Subcutaneous abdominal adipose tissue (tissue), 5 donors: Measurements from ENCODE around the gene TTLL9.

Experiments used
- H3K27ac ChIP-seq: one replicate; pipeline ENCODE4 v1.7.0; 2013; ENCODE audit warnings: low read depth, mild to moderate bottlenecking, inconsistent platforms, low read length, moderate library complexity
- H3K27me3 ChIP-seq, 5 donors: one replicate each; pipeline ENCODE4 v1.7.0; 2013; ENCODE audit warnings: low read length in 5 of 5, inconsistent platforms in 1 of 5; ENCODE audit not compliant: control insufficient read depth in 5 of 5, insufficient read depth in 4 of 5
- H3K36me3 ChIP-seq, 5 donors: one replicate each; pipeline ENCODE4 v1.7.0; 2013; ENCODE audit warnings: low read length in 5 of 5; ENCODE audit not compliant: control insufficient read depth in 5 of 5, insufficient read depth in 5 of 5
- H3K4me1 ChIP-seq, 5 donors: one replicate each; pipeline ENCODE4 v1.7.0; 2013; ENCODE audit warnings: low read length in 5 of 5, mild to moderate bottlenecking in 3 of 5, moderate library complexity in 1 of 5; ENCODE audit not compliant: control insufficient read depth in 5 of 5, insufficient read depth in 5 of 5
- H3K4me3 ChIP-seq, 5 donors: one replicate each; pipeline ENCODE4 v1.7.0; 2013; ENCODE audit warnings: low read length in 5 of 5, low read depth in 1 of 5
- H3K9ac ChIP-seq, 5 donors: one replicate each; pipeline ENCODE4 v1.7.0; 2013; ENCODE audit warnings: low read length in 5 of 5, mild to moderate bottlenecking in 4 of 5, moderate library complexity in 3 of 5
- H3K9me3 ChIP-seq, 5 donors: one replicate each; pipeline ENCODE4 v1.7.0; 2013; ENCODE audit warnings: low read length in 5 of 5; ENCODE audit not compliant: control insufficient read depth in 5 of 5
- donor health status: healthy.
- donor health status: healthy.
- donor health status: healthy.
- donor health status: healthy.
- donor health status: healthy.

The TTLL9 gene

DNA sequence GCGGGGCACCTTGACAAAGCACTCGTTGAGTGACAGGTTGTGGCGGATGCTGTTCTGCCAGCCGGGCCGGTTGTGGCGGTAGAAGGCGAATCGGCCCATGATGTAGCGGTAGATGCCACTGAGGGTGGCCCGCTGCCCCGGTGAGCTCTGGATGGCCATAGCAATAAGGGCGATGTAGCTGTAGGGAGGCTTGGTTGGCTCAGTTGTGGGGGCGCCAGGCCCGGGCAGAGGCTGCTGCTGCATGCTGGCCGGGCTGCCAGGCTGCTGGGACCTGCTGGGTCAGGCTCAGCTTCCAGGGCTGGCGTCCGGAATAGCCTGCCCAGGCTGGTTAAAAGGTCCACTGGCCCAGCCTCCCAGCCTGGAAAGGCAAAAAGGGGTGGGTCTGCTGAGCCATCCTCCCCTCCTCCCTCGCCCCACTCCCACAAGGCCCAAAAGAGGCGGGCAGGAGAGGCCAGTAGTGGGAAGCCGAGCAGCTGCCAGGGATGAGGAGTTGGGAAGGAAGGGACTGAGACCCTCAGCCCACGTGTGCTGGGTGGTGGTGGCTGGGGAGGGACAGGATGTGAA, 25.1 kb upstream of the TTLL9 start, which contains the start of gene FOXS1:
Gene FOXS1 (minus strand): TSS at position 305 of the 564 bp plus-strand sequence. CDS start 62 bp downstream, at position 243.
- H3K9ac ChIP-seq, result no peak within 1 kb of the TSS
- H3K4me3 ChIP-seq, result peak within 1 kb of the TSS in 3 of 5 donors; percentile 44 to 54 (median 51)
- no peaks in the 10 kb centered on the region for H3K9me3 ChIP-seq
- H3K36me3 ChIP-seq, result no peaks in the 10 kb centered on the region
- peaks cover 10 to 31% (median 26%) of the 10 kb centered on the region in 5 donors for H3K4me1 ChIP-seq
- no peak within 1 kb of the TSS for H3K27ac ChIP-seq
- H3K27me3 ChIP-seq, result peaks cover 14 to 20% (median 16%) of the 10 kb centered on the region in 5 donors

DNA sequence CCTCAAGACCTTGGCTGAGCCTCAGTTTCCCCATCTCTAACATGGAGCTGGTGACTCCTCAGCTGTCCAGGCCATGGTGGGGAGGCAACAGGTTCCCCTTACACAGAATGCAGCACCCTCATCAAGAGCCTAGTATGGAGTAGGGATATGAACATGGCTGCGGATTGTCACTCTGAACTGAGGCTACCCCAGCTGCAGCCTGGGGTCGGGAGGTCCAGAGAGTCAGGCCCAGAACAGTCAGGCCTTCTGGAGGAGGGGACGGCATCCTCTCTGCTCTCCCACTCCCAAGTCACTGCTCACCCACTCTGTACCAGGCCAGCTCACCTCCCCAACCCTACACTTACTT, 23.7 kb upstream of the TTLL9 start:
- Histone ChIP-seq H3K9ac (no peak overlapping the region), H3K4me1 (peaks cover 10 to 26% (median 20%) of the 10 kb centered on the region in 5 donors)

DNA sequence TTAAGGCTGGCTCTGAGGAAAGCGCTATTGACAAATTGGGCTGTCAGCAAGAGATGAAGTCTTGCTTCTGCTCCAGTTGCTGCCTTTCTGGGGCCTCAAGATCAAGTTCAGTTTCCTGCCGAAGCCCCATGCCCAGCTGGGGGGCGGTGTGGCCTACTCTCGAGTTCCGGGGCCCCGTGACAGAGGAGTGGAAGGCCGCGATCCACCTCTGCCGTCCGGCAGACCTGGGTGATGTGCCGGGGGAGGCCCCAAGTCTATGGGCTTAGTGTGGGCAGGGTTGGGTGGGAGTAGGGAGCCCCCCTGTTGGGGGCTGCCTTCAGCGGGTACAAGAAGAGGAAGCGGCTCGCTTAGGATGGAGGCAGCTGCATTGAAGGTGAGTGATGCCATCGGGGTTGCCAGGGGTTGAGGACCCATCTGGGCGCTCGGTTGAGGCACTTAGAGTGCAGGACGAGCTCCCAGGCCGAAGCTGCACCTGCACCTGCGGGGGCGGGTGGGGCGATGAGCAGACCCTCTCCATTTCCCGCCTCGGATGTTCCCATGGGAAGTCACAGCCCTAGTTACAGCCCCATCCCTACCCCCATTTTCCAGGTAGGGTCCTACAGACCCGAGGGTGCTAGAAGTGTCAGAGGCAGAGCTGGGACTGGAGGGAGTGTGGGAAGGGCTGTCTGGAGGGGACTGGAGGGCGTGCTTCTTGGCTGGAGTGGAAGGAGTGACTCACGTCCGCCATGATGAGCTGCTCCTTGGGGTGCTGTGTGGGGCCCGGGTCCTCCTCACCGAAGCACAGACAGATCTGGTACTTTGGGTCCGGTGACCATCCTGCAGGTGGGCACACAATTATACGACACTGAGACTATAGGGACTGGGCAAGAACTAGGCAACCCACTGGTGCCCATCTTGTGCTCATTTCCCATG, 22.1 kb upstream of the TTLL9 start:
- no peaks in the 10 kb centered on the region for H3K9me3 ChIP-seq
- no peaks in the 10 kb centered on the region for H3K36me3 ChIP-seq
- peaks cover 0 to 10% (median 4%) of the 10 kb centered on the region in 5 donors for H3K4me1 ChIP-seq
- peaks cover 16 to 33% (median 27%) of the 10 kb centered on the region in 5 donors for H3K27me3 ChIP-seq
- no peak overlapping the region for H3K9ac ChIP-seq
- no peak overlapping the region for H3K27ac ChIP-seq
- no peak overlapping the region for H3K4me3 ChIP-seq

More for the DNA sequence above, 23.7 kb upstream of the TTLL9 start:
- H3K27ac ChIP-seq, result no peak overlapping the region
- H3K27me3 ChIP-seq, result peaks cover 16 to 33% (median 27%) of the 10 kb centered on the region in 5 donors
- no peaks in the 10 kb centered on the region for H3K9me3 ChIP-seq
- no peak overlapping the region for H3K4me3 ChIP-seq
- no peaks in the 10 kb centered on the region for H3K36me3 ChIP-seq

DNA sequence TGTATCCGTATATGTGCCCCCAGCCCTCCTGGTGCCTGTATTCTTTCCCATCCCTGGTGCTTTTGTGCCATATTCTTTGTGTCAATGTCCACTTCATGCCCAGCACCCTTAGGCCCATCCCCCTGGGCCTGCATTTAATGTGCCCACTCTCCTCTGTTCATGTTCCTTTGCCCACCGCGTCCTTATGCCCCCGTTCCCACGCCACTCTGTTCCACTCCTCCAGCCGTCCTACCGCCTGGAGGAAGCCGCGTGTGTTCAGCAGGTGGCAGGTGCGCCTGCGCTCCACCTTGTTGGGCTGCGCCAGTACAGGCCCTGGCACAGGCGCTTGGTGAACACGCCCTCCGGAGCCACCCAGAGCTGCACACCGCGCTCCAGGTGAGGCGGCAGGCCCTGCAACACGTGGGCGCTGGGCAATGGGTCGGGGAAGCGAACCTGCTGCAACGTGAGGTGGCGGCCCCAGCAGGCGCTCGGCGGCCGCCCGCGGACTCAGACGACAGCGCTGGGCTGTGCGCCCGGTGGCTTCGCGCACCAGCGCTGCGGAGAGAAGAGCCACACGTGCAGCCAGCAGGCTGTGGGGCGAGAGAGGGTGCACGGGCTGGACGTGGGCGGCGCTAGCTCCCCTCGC, 21.0 kb upstream of the TTLL9 start:
- Histone ChIP-seq H3K27me3 (peaks cover 20 to 35% (median 30%) of the 10 kb centered on the region in 5 donors), H3K9me3 (no peaks in the 10 kb centered on the region), H3K9ac (no peak overlapping the region), H3K4me1 (peaks cover 0 to 4% (median 0%) of the 10 kb centered on the region in 5 donors), H3K27ac (no peak overlapping the region), H3K36me3 (no peaks in the 10 kb centered on the region), H3K4me3 (no peak overlapping the region)

DNA sequence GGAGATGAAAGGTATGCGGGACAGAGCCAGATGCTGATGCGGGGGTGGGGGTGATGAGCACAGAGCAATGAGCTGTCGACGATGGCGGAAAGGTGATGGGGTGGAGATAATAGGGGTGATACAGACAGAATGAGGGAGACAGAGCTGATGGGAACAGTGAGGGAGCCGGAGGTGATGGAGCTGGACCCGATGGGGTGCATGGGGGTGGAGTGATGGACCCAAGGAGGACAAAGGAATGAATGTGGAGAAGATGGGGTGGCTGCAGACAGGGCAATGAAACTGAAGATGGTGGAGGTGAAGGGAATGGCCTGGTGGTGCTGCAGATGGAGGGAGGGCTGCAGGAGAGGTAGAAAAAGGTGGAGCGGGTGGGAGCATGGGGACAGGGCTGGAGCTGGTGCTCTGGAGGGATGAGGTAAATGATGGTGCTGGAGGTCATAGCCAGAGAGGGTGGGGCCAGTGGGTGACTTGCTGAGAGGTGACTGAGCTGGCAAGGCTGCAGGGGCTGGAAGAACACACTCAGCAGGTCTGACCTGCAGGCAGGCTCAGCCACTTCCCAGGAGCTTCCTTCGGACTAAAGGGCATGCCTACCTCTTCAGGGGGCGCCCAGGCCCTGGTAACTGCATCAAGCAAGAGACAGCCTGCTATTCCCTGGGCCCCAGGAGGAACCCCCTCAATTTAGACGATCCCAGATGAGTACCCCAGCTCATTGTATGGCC, 19.0 kb upstream of the TTLL9 start:
- no peak overlapping the region for H3K9ac ChIP-seq
- H3K36me3 ChIP-seq, result no peaks in the 10 kb centered on the region
- no peaks in the 10 kb centered on the region for H3K9me3 ChIP-seq
- no peak overlapping the region for H3K4me3 ChIP-seq
- H3K4me1 ChIP-seq, result no peaks in the 10 kb centered on the region
- H3K27me3 ChIP-seq, result peaks cover 20 to 36% (median 31%) of the 10 kb centered on the region in 5 donors
- H3K27ac ChIP-seq, result no peak overlapping the region

DNA sequence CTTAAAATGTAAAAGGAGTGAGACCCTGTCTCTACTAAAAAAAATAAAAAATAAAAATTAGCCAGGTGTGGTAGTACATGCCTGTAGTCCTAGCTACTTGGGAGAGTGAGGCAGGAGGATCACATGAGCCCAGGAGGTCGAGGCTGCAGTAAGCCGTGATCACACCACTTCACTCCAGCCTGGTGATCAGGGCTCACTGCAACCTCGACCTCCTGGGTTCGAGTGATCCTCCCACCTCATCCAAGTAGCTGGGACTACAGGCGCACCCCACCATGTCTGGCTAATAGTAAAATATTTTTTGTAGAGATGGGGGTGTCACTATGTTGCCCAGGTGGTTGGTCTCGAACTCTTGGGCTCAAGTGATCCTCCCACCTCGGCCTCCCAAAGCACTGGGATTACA, 17.0 kb upstream of the TTLL9 start:
- Histone ChIP-seq H3K4me3 (no peak overlapping the region), H3K27me3 (peaks cover 25 to 45% (median 44%) of the 10 kb centered on the region in 5 donors), H3K9me3 (no peaks in the 10 kb centered on the region), H3K27ac (no peak overlapping the region), H3K36me3 (no peaks in the 10 kb centered on the region), H3K9ac (no peak overlapping the region), H3K4me1 (peaks cover 0 to 6% (median under 1%) of the 10 kb centered on the region in 5 donors)

DNA sequence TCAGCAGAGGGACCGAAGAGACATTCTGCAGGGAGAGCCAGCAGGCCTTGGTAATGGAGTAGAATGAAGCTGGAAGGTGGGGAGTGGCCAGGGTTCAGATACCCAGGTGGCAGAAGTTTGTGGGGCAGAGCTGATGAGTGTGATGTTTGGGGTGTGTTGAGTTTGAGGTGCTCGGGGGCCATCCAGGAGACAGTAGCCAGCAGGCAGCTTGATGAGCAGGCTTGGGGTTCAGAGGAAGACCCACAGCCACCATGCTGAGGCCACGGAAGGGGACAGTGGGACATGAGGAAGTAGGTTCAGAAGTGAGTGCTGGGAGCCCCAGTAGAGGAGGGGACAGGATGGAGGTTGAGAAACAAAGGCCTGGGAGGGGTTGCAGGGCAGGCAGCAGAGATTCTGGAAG, 13.9 kb upstream of the TTLL9 start:
- Histone ChIP-seq H3K9me3 (no peaks in the 10 kb centered on the region), H3K27me3 (peaks cover 9 to 36% (median 27%) of the 10 kb centered on the region in 5 donors), H3K27ac (no peak overlapping the region), H3K36me3 (no peaks in the 10 kb centered on the region), H3K4me1 (peaks cover 0 to 37% (median 23%) of the 10 kb centered on the region in 5 donors), H3K4me3 (no peak overlapping the region), H3K9ac (no peak overlapping the region)

DNA sequence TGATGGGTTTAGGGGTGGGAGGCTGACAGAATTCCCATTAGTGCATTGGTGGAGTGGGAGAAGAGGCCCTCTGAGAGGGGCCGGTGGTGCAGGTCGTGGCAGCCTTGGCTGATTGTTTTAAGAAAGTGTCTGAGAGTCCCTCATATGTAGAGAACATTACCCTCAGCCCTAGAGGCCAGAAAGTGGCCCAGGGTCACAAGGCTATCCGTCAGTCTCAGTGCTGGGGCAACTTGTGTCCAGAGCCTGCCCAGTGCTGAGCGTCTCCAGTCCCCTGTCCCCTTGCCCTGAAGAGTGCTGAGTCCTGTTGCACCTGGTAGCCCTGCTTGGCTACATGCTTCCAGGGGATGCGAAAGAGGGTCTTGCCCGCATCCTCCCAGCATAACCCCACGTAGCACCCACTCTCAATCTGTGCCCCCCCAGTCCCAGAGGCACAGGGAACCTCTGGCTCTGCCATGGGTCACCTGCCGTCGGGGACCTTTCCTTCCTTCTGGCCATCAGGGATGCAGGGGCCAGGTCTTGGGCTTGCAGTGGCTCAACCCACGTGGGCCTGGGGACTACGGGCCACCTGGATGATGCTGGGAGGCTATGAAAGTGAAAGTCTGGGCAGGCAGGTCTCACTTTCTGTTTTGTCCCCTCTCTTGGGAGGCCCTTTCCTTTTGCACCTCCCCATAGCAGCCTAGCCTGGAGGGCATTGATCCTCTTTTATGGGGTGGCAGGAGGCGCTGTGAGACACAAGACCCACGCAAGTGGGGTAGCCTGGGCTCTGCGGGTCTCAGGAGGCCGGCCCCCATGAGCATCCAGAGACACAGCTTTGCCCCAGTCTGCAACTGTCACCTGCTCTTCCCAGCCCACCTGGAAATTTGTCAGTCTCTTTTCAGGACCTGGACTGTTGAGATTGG, 12.3 kb upstream of the TTLL9 start:
- peaks cover 8 to 33% (median 24%) of the 10 kb centered on the region in 5 donors for H3K27me3 ChIP-seq
- no peak overlapping the region for H3K9ac ChIP-seq
- H3K4me3 ChIP-seq, result no peak overlapping the region
- no peak overlapping the region for H3K27ac ChIP-seq
- H3K36me3 ChIP-seq, result no peaks in the 10 kb centered on the region
- H3K9me3 ChIP-seq, result no peaks in the 10 kb centered on the region
- H3K4me1 ChIP-seq, result peaks cover 0 to 41% (median 26%) of the 10 kb centered on the region in 5 donors

DNA sequence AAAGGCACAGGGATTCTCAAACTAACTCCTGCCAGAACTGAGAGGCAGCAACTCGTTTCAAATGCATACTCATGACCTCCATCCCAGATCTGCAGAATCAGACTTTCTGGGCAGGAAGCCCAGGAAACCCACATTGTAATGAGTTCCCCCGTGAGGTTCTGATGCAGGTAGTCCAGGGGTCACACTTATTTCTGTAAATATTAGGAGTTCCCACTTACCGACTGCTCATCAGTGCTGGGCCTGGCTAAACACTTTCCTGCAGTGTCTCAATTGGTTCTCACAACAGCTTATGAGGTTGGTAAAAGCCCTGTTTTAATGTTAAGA, 11.7 kb upstream of the TTLL9 start:
- Histone ChIP-seq H3K9me3 (no peaks in the 10 kb centered on the region), H3K27ac (no peak overlapping the region), H3K9ac (no peak overlapping the region), H3K4me3 (no peak overlapping the region), H3K4me1 (peaks cover 0 to 41% (median 26%) of the 10 kb centered on the region in 5 donors), H3K27me3 (peaks cover 8 to 33% (median 24%) of the 10 kb centered on the region in 5 donors), H3K36me3 (no peaks in the 10 kb centered on the region)
